Fibroblast of pulmonary artery (primary cell): ENCODE data around the gene FAH.

ENCODE experiments used
- DNase-seq: peaks from one replicate; pipeline ENCODE4 v3.0.0-alpha.2; 2010; ENCODE audit warnings: low read depth
- H3K4me3 ChIP-seq: replicated peaks from 2 replicates; pipeline ENCODE4 v1.5.1; 2011; ENCODE audit warnings: low read depth, mild to moderate bottlenecking, control low read depth, low read length, moderate library complexity
- TF ChIP-seq, protein P1 (sequence below): IDR thresholded peaks from 2 replicates; pipeline ENCODE4 v1.5.1; 2011; ENCODE audit warnings: mild to moderate bottlenecking, control low read depth, low read length, inconsistent platforms; ENCODE audit errors: missing control alignments

Gene FAH

DNA sequence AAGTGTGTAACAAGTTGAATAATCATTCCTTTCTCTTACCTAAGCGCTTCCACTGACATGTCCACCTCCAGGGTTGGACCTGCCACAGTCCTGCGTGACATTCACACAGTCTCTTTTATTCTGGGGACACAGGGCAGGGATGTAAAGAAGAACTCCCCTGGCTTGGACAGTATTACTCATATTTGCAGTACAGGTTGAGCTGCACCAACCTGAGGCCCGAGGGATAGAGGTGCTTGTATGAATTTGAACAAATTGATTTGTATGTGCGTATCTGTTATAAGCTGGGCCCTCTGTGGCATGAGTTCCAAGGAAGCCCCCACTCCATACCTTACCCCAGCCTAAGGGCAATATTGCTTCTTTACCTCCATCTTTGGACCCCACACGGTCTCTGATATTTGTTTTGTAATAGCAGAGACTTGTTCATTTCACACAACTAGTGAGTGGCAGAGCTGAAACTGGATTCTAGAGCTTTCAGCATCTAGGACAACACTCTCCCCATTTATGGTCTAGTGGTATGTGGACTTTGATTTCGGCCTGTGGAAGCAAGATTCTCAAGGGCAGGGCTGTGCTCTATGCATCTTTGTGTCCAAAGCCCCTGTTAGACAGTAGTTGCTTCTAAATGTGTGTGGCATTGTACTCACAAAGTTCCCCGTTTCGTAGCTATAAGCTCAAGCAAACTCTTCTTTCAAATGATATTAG is 39.2 kb downstream of the FAH start:
- TF ChIP-seq, protein P1, sequence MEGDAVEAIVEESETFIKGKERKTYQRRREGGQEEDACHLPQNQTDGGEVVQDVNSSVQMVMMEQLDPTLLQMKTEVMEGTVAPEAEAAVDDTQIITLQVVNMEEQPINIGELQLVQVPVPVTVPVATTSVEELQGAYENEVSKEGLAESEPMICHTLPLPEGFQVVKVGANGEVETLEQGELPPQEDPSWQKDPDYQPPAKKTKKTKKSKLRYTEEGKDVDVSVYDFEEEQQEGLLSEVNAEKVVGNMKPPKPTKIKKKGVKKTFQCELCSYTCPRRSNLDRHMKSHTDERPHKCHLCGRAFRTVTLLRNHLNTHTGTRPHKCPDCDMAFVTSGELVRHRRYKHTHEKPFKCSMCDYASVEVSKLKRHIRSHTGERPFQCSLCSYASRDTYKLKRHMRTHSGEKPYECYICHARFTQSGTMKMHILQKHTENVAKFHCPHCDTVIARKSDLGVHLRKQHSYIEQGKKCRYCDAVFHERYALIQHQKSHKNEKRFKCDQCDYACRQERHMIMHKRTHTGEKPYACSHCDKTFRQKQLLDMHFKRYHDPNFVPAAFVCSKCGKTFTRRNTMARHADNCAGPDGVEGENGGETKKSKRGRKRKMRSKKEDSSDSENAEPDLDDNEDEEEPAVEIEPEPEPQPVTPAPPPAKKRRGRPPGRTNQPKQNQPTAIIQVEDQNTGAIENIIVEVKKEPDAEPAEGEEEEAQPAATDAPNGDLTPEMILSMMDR: no peak
- H3K4me3 ChIP-seq: no peak overlapping the region
- DNase-seq: no peak

DNA sequence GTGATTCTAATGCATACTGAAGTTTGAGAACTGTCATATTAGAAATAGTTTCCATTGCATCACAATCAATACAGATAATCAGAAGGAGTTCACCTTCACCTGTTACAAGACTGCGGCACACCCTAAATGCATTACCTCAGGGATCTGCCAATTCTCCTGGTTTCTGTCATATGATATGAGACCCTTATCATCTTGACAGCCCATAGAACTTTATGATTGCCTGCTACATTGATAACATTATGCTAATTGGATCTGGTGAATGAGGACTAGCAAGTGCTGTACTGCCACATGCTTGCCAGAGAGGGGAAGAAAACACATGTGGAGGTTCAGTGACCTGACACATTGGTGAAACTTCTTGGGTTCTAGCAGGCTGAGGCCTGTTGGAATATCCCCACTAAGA is 41.4 kb downstream of the FAH start:
- TF ChIP-seq, protein P1: no peak
- H3K4me3 ChIP-seq: no peak overlapping the region
- DNase-seq: no peak

DNA sequence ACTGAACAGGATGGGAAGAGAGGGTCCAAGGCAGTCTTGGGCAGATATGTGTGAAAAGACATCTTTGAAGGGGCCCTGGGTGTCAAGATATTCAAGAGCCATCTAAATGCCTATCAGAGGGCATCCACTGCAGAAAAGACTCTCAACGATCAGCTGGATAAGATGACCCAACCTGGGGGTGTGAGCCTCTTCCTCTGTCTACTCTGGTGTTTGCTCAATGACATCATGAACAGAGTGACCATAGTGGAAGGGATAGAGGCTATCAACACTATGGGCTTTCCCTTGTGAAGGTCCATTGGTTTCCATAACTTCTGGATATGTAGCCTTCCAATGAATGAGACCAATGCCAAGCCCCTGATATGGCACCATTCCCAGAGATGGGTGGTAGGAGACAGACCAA is 42.1 kb downstream of the FAH start:
- TF ChIP-seq, protein P1: no peak
- no peak for DNase-seq
- no peak overlapping the region for H3K4me3 ChIP-seq

DNA sequence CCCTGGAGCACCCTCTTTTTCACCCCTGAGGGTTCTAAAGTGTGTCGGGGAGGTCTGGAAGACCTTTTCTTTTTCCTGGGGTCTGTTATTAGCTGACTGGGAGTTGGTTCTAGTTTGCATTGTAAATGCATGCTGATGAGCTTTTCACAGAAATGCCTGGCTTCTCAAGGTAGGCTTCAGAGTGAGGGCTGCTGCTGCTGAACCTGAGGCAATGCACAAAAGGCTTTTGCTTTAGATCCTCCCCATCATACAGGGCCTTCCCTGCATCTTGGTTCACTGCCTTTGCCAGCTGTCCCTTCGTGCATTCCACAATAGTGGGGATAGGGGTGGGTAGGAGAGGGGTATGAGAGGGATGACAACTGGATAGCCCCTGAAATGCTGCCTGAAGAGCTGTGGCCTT is 46.6 kb downstream of the FAH start:
- TF ChIP-seq, protein P1: no peak
- DNase-seq: no peak
- no peak overlapping the region for H3K4me3 ChIP-seq

DNA sequence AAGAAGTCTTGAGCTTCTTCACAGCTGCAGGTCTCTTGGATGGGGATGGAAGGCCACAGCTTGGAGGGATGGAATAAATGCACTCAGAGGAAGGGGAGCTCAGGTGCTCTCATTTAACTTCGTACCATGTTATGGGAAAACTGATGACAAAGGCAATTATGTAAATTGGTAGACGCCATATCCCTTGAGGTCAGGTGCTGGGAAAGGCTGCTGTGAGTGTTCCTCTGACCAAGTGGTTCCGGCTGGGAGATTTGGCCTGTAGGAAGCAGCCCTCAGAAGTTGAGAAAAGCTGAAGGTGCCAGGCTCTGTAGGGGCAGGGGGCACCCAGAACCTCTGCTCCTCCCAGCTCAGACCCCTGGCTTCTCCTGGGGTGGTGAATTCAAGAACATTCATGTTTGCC is 47.1 kb downstream of the FAH start:
- no peak for DNase-seq
- TF ChIP-seq, protein P1: no peak
- H3K4me3 ChIP-seq: no peak overlapping the region

DNA sequence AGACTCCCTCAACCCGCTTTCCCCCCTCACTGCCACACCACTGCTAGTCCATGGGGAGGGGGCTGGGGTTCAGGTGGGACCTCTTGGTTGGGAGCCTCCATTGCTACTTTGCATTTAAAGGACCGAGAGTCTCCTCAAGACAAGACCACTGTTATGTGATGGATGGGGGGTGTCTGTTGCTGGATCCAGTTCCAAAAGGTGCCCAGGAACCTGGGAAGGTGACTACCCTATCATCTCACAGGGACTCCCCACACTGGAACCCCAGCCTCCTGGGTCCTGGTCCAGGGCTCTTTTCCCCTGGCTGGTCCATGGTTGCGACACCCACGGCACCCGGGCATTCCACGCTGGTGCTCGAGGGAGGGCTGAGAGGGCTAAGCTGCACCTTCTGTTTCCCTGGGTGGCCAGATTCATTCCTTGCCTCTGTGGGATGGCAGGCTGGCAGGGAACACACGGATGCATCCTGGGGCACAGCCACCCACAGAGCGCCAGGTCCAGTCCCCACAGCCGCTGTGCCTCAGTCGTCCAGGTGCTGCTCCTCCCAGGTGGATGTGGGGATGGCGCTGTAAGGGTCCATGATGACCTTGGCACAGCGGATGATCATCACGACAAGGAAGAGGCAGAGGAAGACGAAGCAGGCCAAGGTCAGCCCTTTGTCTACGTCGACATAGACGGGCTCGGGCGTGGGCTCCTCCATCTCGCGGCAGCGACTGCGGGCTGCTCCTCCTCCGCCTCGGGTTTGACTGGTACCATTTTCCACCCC is 48.6 kb downstream of the FAH start:
- TF ChIP-seq, protein P1: no peak

DNA sequence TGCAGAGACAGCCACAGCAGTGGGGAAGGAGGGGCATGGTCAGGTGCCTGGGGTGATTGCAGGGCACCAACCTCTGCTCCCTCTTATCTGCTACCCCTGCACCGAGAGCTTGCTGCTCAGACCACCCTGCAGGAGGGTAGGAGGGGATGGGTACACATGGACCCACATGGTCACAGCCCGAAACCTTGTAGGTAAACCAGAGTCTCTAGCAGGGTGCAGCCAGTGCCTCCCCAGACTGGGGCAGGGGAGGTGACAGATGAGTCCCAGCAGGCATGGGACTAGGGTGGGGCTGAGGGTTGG is 49.2 kb downstream of the FAH start:
- TF ChIP-seq, protein P1: no peak
- no peak overlapping the region for H3K4me3 ChIP-seq
- no peak for DNase-seq

More for the DNA sequence above, 48.6 kb downstream of the FAH start:
- no peak for DNase-seq
- H3K4me3 ChIP-seq: no peak overlapping the region
